ENCODE measurements around the gene EPRS1. TPM values are rescaled to one million over a fixed set of nuclear protein-coding genes. Genes with fewer than 3 reads are reported as not detected.

EPRS1 gene
- total and polyA plus RNA-seq, 2 of the 13 experiments (the other 11 are each of a cell fraction or from before 2014, with no cell fraction given), result 86.1 to 124 TPM

DNA sequence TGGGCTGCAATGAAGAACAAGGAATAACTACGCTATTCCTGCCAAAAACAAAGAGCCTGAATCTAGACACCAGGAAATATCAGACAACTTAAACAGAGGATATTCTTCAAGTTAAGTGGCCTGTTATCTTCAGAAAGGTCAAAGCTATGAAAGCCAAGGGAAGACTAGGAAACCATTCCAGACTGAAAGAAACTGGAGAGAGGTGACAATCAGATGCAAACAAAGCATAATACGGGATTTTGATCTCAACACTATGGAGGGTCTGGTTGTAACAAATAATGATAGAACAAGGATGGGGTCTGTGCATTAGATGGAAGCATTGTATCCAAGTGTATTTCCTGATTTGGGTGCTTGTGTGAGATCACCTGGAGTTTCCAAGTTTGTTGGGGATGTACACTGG is 2.7 kb downstream of the EPRS1 start:
- Histone ChIP-seq H3K9me3 (ENCODE audit: low read length) (no peaks in the 10 kb centered on the region), H3K4me2 (ENCODE audit: low read depth, low read length) (peak overlapping the region; percentile 55), H3K4me1 (ENCODE audit: insufficient read depth, low read length) (peaks cover 22% of the 10 kb centered on the region), H4K20me1 (ENCODE audit: insufficient read depth, low read length) (no peaks in the 10 kb centered on the region; the same call in 1 of the 2 replicates), H3K9ac (ENCODE audit: insufficient read depth, low read depth, low read length) (0 out of 2 replicates have a peak overlapping the region, but pooled peaks have one; percentile 11), H3K36me3 (replicated peaks in 1 of 2; ENCODE audit: control insufficient read depth in 1 of 2, insufficient read depth in 2 of 2, low read length in 2 of 2) (peaks cover 7 to 25% of the 10 kb centered on the region in 2 experiments), H3K4me3 (replicated peaks in 1 of 3; ENCODE audit: insufficient read depth in 1 of 3, low read depth in 2 of 3, low read length in 3 of 3) (no peak overlapping the region; a peak in 1 of 6 replicates), H3K27ac (ENCODE audit: extremely low read length, insufficient read depth, low read length) (no peak overlapping the region), H2AFZ (ENCODE audit: low read length) (no peak overlapping the region), H3K79me2 (ENCODE audit: insufficient read depth, low read length) (peaks cover 41% of the 10 kb centered on the region), H3K27me3 (ENCODE audit: control insufficient read depth in 1 of 2, insufficient read depth in 2 of 2, low read length in 2 of 2) (no peaks in the 10 kb centered on the region)
- FAIRE-seq (no peak), ATAC-seq (no peak), DNase-seq (ENCODE audit: low spot score) (no peak)
- WGBS (ENCODE audit: low lambda C conversion rate), result 100% methylated on average over 2 of the region's 2 CpGs
- no TSS peak for BruUV-seq (replicated peaks)
- TF ChIP-seq ZNF780A (CRISPR knock-in tag; IDR thresholded peaks at IDR 0.05) (no peak), CEBPB (IDR thresholded peaks at IDR 0.05; ENCODE audit: borderline replicate concordance, low read depth, low read length) (no peak), ZNF652 (CRISPR knock-in tag; IDR thresholded peaks at IDR 0.05; ENCODE audit: borderline replicate concordance, low read depth) (no peak)
- TF ChIP-seq, protein P1, sequence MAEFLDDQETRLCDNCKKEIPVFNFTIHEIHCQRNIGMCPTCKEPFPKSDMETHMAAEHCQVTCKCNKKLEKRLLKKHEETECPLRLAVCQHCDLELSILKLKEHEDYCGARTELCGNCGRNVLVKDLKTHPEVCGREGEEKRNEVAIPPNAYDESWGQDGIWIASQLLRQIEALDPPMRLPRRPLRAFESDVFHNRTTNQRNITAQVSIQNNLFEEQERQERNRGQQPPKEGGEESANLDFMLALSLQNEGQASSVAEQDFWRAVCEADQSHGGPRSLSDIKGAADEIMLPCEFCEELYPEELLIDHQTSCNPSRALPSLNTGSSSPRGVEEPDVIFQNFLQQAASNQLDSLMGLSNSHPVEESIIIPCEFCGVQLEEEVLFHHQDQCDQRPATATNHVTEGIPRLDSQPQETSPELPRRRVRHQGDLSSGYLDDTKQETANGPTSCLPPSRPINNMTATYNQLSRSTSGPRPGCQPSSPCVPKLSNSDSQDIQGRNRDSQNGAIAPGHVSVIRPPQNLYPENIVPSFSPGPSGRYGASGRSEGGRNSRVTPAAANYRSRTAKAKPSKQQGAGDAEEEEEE (CRISPR knock-in tag; IDR thresholded peaks at IDR 0.05; ENCODE audit: borderline replicate concordance), result no peak
- in situ Hi-C loops (cut with HindIII; ENCODE audit: extremely low pct_ligation_motif_present, low pct_unique_long_range_greater_than_20kb) (no loop called here), intact Hi-C loops (cut with micrococcal nuclease; ENCODE audit: unreplicated experiment) (no loop called here)
- ChIA-PET CTCF (ENCODE audit: low intra/inter-chr PET ratio, low total read pairs) (no interaction called here), POLR2A (no interaction called here)

GRCh38 chr1:220040028-220040596 is 6.2 kb downstream of the EPRS1 start:
- H3K36me3 ChIP-seq (replicated peaks in 1 of 2; ENCODE audit: control insufficient read depth in 1 of 2, insufficient read depth in 2 of 2, low read length in 2 of 2), result peaks cover 9 to 40% of the 10 kb centered on the region in 2 experiments
- H2AFZ ChIP-seq (ENCODE audit: low read length), result no peak overlapping the region
- DNase-seq (ENCODE audit: low spot score) (no peak), ATAC-seq (no peak), FAIRE-seq (no peak)
- H3K79me2 ChIP-seq (ENCODE audit: insufficient read depth, low read length), result peaks cover 49% of the 10 kb centered on the region
- H3K9ac ChIP-seq (ENCODE audit: insufficient read depth, low read depth, low read length), result no peak overlapping the region
- 96% methylated on average over 5 of the region's 5 CpGs for WGBS (ENCODE audit: low lambda C conversion rate)
- H3K4me2 ChIP-seq (ENCODE audit: low read depth, low read length), result no peak overlapping the region
- POLR2A ChIA-PET, result no interaction called here
- H3K27ac ChIP-seq (ENCODE audit: extremely low read length, insufficient read depth, low read length), result no peak overlapping the region
- peaks cover 5% of the 10 kb centered on the region; the same call in 1 of the 2 replicates for H4K20me1 ChIP-seq (ENCODE audit: insufficient read depth, low read length)
- TF ChIP-seq HDAC2 (CRISPR knock-in tag; IDR thresholded peaks at IDR 0.05) (no peak), ARNT (IDR thresholded peaks at IDR 0.05) (no peak), MAFK (conservative IDR thresholded peaks at IDR 0.05 in 1 of 2, IDR thresholded peaks at IDR 0.05 in 1 of 2; ENCODE audit: low read length in 2 of 2) (peak; percentile 45 to 75), RARG (CRISPR knock-in tag; IDR thresholded peaks at IDR 0.05; ENCODE audit: low read depth) (no peak), ZNF780A (CRISPR knock-in tag; IDR thresholded peaks at IDR 0.05) (no peak), SP5 (CRISPR knock-in tag; IDR thresholded peaks at IDR 0.05; ENCODE audit: borderline replicate concordance, low read depth) (no peak), MAFF (IDR thresholded peaks at IDR 0.05; ENCODE audit: low read depth, low read length) (peak; percentile 60), NR2C2 (CRISPR knock-in tag; IDR thresholded peaks at IDR 0.05; ENCODE audit: borderline replicate concordance) (no peak)
- TF ChIP-seq, protein P2, sequence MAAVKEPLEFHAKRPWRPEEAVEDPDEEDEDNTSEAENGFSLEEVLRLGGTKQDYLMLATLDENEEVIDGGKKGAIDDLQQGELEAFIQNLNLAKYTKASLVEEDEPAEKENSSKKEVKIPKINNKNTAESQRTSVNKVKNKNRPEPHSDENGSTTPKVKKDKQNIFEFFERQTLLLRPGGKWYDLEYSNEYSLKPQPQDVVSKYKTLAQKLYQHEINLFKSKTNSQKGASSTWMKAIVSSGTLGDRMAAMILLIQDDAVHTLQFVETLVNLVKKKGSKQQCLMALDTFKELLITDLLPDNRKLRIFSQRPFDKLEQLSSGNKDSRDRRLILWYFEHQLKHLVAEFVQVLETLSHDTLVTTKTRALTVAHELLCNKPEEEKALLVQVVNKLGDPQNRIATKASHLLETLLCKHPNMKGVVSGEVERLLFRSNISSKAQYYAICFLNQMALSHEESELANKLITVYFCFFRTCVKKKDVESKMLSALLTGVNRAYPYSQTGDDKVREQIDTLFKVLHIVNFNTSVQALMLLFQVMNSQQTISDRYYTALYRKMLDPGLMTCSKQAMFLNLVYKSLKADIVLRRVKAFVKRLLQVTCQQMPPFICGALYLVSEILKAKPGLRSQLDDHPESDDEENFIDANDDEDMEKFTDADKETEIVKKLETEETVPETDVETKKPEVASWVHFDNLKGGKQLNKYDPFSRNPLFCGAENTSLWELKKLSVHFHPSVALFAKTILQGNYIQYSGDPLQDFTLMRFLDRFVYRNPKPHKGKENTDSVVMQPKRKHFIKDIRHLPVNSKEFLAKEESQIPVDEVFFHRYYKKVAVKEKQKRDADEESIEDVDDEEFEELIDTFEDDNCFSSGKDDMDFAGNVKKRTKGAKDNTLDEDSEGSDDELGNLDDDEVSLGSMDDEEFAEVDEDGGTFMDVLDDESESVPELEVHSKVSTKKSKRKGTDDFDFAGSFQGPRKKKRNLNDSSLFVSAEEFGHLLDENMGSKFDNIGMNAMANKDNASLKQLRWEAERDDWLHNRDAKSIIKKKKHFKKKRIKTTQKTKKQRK (IDR thresholded peaks at IDR 0.05; ENCODE audit: low read length), result no peak
- peaks cover 20% of the 10 kb centered on the region for H3K4me1 ChIP-seq (ENCODE audit: insufficient read depth, low read length)
- intact Hi-C loops (cut with micrococcal nuclease; ENCODE audit: unreplicated experiment) (no loop called here), in situ Hi-C loops (cut with HindIII; ENCODE audit: extremely low pct_ligation_motif_present, low pct_unique_long_range_greater_than_20kb) (no loop called here)
- BruUV-seq (replicated peaks), result no TSS peak
- no peaks in the 10 kb centered on the region for H3K27me3 ChIP-seq (ENCODE audit: control insufficient read depth in 1 of 2, insufficient read depth in 2 of 2, low read length in 2 of 2)
- no peaks in the 10 kb centered on the region for H3K9me3 ChIP-seq (ENCODE audit: low read length)
- CTCF ChIA-PET (ENCODE audit: low intra/inter-chr PET ratio, low total read pairs), result no interaction called here
- no peak overlapping the region for H3K4me3 ChIP-seq (replicated peaks in 1 of 3; ENCODE audit: insufficient read depth in 1 of 3, low read depth in 2 of 3, low read length in 3 of 3)
